C4-2B (cell line): Measurements from ENCODE around the gene TPD52L2.

Source experiments
- H3K27ac ChIP-seq: fragments of 450-650 bp; 2 replicates; pipeline ENCODE4 v1.5.1; 2017
- CTCF ChIP-seq: fragments of 450-650 bp; conservative IDR thresholded peaks from 2 replicates; pipeline ENCODE4 v1.5.1; 2017; ENCODE audit warnings: mild to moderate bottlenecking
- ZFX ChIP-seq: fragments of 450-650 bp; IDR thresholded peaks from 2 replicates; pipeline ENCODE4 v1.6.1; 2017

The TPD52L2 gene

GRCh38 chr20:63836458-63837344 lies 28.4 kb upstream of the TPD52L2 start:
- H3K27ac ChIP-seq = no peak overlapping the region
- TF ChIP-seq ZFX (no peak), CTCF (no peak)

- TF ChIP-seq CTCF (no peak), ZFX (no peak)
- H3K27ac ChIP-seq = no peak overlapping the region
Observed at GRCh38 chr20:63837479-63837878, 27.6 kb upstream of the TPD52L2 start.

GRCh38 chr20:63839620-63840019 lies 25.4 kb upstream of the TPD52L2 start:
- no peak overlapping the region for H3K27ac ChIP-seq
- TF ChIP-seq ZFX (no peak), CTCF (no peak)

GRCh38 chr20:63840405-63840828 lies 24.7 kb upstream of the TPD52L2 start:
- no peak for TF ChIP-seq CTCF
- no peak for TF ChIP-seq ZFX
- H3K27ac ChIP-seq = no peak overlapping the region

- TF ChIP-seq CTCF (no peak), ZFX (no peak)
- no peak overlapping the region for H3K27ac ChIP-seq
Observed at GRCh38 chr20:63842258-63842657, 22.8 kb upstream of the TPD52L2 start.

GRCh38 chr20:63843222-63843621 lies 21.8 kb upstream of the TPD52L2 start:
- TF ChIP-seq ZFX = no peak
- TF ChIP-seq CTCF = no peak
- H3K27ac ChIP-seq = no peak overlapping the region

GRCh38 chr20:63843778-63844177 lies 21.3 kb upstream of the TPD52L2 start:
- no peak overlapping the region for H3K27ac ChIP-seq
- TF ChIP-seq ZFX (no peak), CTCF (no peak)
